Upper lobe of right lung (tissue), 1 donor: ENCODE measurements around the gene FBF1. TPM values are rescaled to one million over a fixed set of nuclear protein-coding genes. Genes with fewer than 3 reads are reported as not detected.

Experiments used
- ATAC-seq: fragments of 200-7000 bp; cut with Tn5 transposase; one replicate; pipeline ENCODE4 v1.9.1; 2020; ENCODE audit warnings: mild to moderate bottlenecking, moderate library complexity
- DNase-seq: peaks from one replicate; pipeline ENCODE4 v3.0.0-alpha.2; 2020
- H3K27ac ChIP-seq: fragments of 200-600 bp; one replicate; pipeline ENCODE4 v1.8.0; 2022
- H3K27me3 ChIP-seq: fragments of 200-600 bp; one replicate; pipeline ENCODE4 v1.8.0; 2022; ENCODE audit warnings: mild to moderate bottlenecking
- H3K36me3 ChIP-seq: fragments of 200-600 bp; one replicate; pipeline ENCODE4 v1.8.0; 2022
- H3K4me1 ChIP-seq: fragments of 200-600 bp; one replicate; pipeline ENCODE4 v1.8.0; 2022
- H3K4me3 ChIP-seq: fragments of 200-600 bp; one replicate; pipeline ENCODE4 v1.8.0; 2022; ENCODE audit warnings: mild to moderate bottlenecking
- H3K9me3 ChIP-seq: fragments of 200-600 bp; one replicate; pipeline ENCODE4 v1.8.0; 2022
- intact Hi-C: fragments of 100-400 bp; cut with DNase I; formaldehyde crosslinking; loops from one replicate; pipeline ENCODE4 v1.11.0; 2022
- total RNA-seq: library from RNA; stranded (reverse); fragmentation: NEBNext Ultra II Directional; extraction: Animal tissue kit (Norgen Biotek cat#: 25700); gene quantifications from one replicate; pipeline ENCODE4 v1.2.1, GENCODE V29; 2021
- TF ChIP-seq, protein P1 (sequence below): fragments of 200-600 bp; IDR thresholded peaks from one replicate; pipeline ENCODE4 v1.8.0; 2022; ENCODE audit warnings: antibody characterized with exemption
- donor health status: DM: no; HTN: yes; CAD: no; lungs with severe emphysema.

Gene FBF1
- total RNA-seq, 1 donor from 2014 or later = 11.3 TPM

DNA sequence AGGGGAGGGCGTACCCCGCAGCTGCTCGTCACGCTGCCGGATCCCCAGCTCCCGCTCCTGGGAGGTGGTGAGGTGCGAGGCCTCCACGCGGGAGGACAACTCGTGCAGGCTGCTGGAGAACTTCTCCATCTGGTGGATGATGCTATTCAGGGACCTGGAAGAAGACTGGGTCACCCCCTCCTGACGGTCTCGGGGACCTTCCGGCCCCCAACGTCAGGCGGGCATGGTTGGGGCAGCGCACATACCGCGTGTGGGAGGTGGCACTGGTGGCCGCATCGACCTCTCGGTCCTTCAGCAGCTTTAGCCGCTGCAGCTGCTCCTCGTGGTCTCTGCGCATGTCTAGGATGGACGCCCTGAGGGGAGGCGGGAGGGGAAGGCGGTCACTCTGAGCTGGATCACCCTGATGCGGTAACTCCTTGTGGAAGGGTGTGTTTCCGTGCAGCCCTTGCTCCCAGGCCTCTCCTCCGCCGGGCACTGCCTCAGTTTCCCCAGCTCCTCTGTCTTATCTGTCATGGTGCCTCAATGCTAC, 22.9 kb downstream of the FBF1 start:
- Histone ChIP-seq H3K9me3 (no peaks in the 10 kb centered on the region), H3K4me3 (no peak overlapping the region), H3K4me1 (no peaks in the 10 kb centered on the region), H3K27me3 (no peaks in the 10 kb centered on the region), H3K36me3 (no peaks in the 10 kb centered on the region), H3K27ac (no peak overlapping the region)
- intact Hi-C loops = no loop called here
- TF ChIP-seq, protein P1, sequence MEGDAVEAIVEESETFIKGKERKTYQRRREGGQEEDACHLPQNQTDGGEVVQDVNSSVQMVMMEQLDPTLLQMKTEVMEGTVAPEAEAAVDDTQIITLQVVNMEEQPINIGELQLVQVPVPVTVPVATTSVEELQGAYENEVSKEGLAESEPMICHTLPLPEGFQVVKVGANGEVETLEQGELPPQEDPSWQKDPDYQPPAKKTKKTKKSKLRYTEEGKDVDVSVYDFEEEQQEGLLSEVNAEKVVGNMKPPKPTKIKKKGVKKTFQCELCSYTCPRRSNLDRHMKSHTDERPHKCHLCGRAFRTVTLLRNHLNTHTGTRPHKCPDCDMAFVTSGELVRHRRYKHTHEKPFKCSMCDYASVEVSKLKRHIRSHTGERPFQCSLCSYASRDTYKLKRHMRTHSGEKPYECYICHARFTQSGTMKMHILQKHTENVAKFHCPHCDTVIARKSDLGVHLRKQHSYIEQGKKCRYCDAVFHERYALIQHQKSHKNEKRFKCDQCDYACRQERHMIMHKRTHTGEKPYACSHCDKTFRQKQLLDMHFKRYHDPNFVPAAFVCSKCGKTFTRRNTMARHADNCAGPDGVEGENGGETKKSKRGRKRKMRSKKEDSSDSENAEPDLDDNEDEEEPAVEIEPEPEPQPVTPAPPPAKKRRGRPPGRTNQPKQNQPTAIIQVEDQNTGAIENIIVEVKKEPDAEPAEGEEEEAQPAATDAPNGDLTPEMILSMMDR = no peak
- no peak for DNase-seq
- no peak for ATAC-seq

DNA sequence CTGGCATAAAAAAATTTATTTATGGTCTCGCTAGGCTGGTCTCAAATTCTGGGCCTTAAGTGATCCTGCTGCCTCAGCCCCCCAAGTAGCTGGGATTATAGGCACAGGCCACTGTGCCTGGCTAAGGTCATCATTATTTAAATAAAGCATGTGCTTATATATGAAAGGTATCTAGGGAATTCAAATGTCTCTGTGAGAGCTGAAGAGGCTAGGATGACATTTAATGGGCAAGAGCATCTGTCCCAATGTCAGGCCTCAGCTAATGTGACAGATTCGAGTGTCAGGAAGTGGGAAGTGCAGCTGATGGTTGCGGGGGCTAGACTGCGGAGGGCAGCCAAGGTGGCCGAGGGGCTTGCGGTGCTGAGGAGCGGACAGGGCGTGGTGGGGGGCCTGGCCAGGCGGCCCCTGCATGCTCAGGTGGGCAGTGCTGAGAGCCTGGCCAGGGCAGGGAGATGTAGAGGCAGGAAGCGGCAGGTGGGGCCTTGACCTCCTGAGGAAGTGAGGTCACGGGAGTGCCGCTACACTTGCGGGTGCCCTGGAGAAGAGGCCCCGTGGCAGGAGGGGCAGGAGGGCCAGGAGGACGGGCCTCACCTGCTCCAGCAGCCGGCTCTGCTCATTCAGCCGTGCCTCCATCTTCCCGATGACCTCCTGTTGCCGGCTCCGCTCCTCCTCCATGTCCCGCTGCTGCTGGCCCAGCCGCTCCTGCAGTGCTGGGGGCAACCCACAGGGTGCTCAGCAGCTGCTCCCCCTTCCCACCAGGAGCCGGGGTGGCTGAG, 23.5 kb downstream of the FBF1 start:
- no peaks in the 10 kb centered on the region for H3K36me3 ChIP-seq
- ATAC-seq (no peak), DNase-seq (no peak)

DNA sequence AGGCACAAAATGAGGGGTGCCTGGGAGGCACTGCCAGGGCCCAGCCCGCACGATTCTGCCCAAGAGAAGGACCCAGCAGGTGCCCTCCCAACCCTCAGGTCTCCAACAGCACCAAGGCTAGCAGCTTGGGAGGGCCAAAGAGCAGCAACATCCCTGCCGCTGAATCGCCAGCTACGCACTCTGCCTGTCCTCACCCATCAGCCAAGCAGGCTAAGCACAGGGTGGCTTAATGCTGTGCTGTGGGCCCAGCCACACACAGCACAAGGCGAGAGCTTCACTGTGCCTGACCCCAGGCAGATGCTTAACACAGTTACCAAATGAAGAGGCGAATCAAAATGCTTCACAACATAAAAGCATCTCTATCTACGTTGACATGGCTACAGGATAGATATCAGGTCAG, 25.6 kb downstream of the FBF1 start:
- intact Hi-C loops = no loop called here
- ATAC-seq (no peak), DNase-seq (no peak)
- no peaks in the 10 kb centered on the region for H3K27me3 ChIP-seq
- H3K9me3 ChIP-seq = no peaks in the 10 kb centered on the region
- H3K27ac ChIP-seq = no peak overlapping the region
- TF ChIP-seq, protein P1 = no peak
- no peaks in the 10 kb centered on the region for H3K36me3 ChIP-seq
- no peaks in the 10 kb centered on the region for H3K4me1 ChIP-seq
- no peak overlapping the region for H3K4me3 ChIP-seq

More for the DNA sequence above, 23.5 kb downstream of the FBF1 start:
- H3K4me3 ChIP-seq = no peak overlapping the region
- H3K27ac ChIP-seq = no peak overlapping the region
- intact Hi-C loops = no loop called here
- H3K27me3 ChIP-seq = no peaks in the 10 kb centered on the region
- TF ChIP-seq, protein P1 = no peak
- no peaks in the 10 kb centered on the region for H3K9me3 ChIP-seq
- H3K4me1 ChIP-seq = no peaks in the 10 kb centered on the region

DNA sequence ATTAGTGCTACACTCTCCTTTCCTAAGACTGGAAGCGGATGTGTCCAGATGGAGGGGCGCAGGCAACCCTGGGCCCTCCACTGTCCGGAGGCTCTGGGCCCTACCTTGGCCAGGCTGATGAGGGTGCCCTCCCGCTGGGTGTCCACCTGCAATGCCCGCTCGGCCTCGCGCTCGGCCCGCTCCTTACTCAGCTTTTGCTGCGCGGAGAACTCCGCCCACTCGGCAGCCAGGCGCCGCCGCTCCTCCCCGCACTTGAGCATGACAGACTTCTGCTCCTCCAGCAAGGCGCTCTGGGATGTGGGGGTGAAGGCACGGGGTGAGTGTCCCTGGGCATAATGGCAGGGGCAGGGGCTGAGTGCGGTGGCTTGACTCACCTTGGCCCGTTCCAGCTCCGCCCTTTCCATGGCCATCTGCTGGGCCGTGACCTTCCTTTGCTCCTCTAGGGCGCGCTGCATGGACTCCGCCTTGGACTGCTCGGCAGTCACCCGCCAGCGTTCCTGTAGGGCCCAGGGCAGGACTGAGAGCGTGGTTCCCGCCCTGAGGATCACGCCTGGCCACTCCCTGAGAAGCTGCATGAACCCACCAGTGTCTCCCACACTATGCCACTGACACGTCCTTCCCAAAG, 26.1 kb downstream of the FBF1 start:
- no peaks in the 10 kb centered on the region for H3K27me3 ChIP-seq
- ATAC-seq (no peak), DNase-seq (no peak)
- TF ChIP-seq, protein P1 = no peak
- intact Hi-C loops = no loop called here
- no peaks in the 10 kb centered on the region for H3K9me3 ChIP-seq
- no peak overlapping the region for H3K27ac ChIP-seq
- no peak overlapping the region for H3K4me3 ChIP-seq
- no peaks in the 10 kb centered on the region for H3K36me3 ChIP-seq
- no peaks in the 10 kb centered on the region for H3K4me1 ChIP-seq

DNA sequence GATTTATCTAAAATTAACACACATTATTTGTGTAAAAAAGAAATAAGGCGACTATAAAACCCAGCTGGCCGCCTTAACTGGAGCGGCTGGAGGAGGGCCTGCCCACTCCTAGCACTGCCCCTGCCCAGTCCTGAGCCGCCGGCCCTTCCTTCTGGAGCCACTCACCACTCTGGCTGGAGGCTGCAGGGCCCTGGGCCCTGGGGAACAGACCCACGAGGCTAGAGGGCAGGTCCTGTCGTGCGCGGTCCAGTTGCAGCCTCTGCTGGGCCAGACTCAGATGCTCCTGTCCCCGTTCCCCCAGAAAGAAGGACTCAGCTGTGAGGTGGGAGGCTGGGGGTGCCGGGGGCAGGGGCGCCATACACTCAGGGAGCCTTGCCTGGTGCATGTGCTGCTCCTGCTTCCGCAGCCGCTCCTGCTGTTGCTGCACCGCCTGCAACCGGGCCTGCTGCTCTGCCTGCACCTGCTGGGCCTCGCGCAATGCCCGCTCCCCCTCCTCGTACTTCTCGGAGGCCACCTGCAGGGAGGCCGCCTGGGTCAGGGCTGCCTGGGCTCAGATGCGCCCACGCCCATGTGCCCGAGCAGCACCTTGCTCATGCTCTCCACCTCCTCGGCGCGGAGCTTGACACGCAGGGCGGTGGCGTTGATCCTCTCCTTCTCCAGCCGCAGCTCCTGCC, 27.2 kb downstream of the FBF1 start:
- TF ChIP-seq, protein P1 = no peak
- Histone ChIP-seq H3K27ac (no peak overlapping the region), H3K36me3 (no peaks in the 10 kb centered on the region), H3K27me3 (no peaks in the 10 kb centered on the region), H3K4me3 (no peak overlapping the region), H3K9me3 (no peaks in the 10 kb centered on the region), H3K4me1 (no peaks in the 10 kb centered on the region)
- intact Hi-C loops = no loop called here
- ATAC-seq (no peak), DNase-seq (no peak)
